Measurements from ENCODE around the gene MRPL54.

The MRPL54 gene

DNA sequence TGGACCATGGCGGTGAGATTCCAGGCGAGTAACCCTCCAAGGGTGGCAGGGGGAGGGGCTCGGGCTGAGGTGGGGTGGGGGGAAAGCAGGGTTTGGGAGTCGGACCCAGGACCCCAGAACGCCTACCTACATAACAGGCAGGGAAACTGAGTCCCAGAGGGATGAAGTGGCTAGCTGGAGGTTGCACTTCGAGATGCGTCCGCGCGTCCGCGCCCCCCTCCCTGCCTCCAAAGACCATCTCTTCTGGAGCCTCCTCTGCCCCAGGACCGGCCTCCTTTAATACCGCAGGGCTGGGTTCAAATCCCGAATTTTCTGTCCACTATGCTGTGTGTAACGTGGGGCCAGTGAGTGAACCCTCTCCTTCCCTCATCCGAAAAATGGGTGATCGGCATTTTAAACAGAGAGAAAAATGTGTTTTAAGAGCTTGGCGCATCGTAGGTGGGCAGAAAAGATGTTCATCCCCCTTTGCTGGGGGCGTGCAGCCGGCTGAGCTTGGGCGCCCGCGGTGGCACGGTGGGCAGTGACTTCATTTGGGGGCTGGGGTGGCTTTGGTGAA is 40.5 kb upstream of the MRPL54 start:
- POLR2A ChIA-PET (ENCODE audit: low non-redundant PET) = no interaction called here
- CTCF ChIA-PET = interaction anchor here (0.6 to 1.0 kb wide), 4 partner anchors 12 to 320 kb away, joined by 3 to 4 read pairs (median 4); no protein-coding TSS in a partner anchor
- no peak overlapping the region for H3K27ac ChIP-seq
- TF ChIP-seq, protein P1, sequence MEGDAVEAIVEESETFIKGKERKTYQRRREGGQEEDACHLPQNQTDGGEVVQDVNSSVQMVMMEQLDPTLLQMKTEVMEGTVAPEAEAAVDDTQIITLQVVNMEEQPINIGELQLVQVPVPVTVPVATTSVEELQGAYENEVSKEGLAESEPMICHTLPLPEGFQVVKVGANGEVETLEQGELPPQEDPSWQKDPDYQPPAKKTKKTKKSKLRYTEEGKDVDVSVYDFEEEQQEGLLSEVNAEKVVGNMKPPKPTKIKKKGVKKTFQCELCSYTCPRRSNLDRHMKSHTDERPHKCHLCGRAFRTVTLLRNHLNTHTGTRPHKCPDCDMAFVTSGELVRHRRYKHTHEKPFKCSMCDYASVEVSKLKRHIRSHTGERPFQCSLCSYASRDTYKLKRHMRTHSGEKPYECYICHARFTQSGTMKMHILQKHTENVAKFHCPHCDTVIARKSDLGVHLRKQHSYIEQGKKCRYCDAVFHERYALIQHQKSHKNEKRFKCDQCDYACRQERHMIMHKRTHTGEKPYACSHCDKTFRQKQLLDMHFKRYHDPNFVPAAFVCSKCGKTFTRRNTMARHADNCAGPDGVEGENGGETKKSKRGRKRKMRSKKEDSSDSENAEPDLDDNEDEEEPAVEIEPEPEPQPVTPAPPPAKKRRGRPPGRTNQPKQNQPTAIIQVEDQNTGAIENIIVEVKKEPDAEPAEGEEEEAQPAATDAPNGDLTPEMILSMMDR (conservative IDR thresholded peaks at IDR 0.05; ENCODE audit: low read depth) = no peak
- no peak for DNase-seq (ENCODE audit: low spot score)

DNA sequence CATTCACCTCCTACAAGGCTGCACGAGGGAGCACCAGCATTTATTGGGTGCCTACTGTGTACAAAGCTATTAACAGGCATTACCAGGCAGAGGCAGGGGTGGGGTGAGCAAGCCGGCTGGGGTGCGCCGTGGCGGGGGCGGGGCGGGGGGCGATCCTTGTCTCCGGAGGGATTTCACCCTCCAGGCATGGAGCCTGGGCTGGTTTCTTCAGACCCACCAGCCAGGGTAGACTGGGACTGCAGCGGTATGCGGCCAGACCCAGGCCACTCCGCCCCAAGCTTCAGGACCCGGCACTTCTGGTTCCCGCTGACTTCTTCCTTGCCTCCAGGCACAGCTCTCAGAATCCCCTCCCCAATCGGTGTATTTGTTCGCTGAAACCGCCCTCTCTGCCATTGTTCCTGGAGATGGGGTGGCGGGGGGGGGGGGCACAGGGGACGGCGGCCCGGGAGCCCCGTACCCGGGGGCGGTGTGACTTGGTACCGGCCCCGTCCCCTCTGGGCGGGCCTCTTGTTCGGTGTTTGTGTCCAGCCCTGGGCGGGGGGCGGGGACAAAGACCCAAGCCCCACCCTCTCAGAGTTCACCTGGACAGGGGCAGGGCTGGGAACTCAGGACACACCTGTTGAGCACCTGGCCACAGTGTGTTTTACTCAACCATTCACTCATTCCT is 39.9 kb upstream of the MRPL54 start:
- CTCF ChIA-PET = interaction anchor here (0.6 to 1.0 kb wide), 3 partner anchors 12 to 66 kb away, joined by 3 to 4 read pairs (median 4); no protein-coding TSS in a partner anchor
- H3K27ac ChIP-seq = no peak overlapping the region
- TF ChIP-seq, protein P1 (conservative IDR thresholded peaks at IDR 0.05; ENCODE audit: low read depth) = no peak
- no peak for DNase-seq (ENCODE audit: low spot score)
- POLR2A ChIA-PET (ENCODE audit: low non-redundant PET) = no interaction called here

DNA sequence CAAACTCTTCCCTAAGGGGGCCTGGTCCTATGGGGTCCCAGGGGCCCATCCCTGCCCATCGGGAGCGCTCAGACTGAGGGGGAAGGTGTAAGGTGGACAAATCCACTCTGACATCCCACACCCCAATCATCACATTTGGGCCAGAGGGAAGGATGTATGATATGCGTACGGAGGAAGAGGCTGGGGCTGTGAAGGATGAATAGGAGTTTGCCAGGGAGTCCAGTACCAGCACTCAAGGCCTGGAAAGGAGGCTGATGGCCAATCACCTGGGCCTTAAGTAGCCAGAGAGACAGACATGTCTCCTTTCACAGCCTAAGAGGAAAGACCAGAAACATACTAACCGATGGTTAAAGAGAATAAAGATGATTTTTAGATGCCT is 39.4 kb upstream of the MRPL54 start:
- no peak overlapping the region for H3K27ac ChIP-seq
- ChIA-PET POLR2A (ENCODE audit: low non-redundant PET) (no interaction called here), CTCF (no interaction called here)
- TF ChIP-seq, protein P1 (conservative IDR thresholded peaks at IDR 0.05; ENCODE audit: low read depth) = no peak
- DNase-seq (ENCODE audit: low spot score) = no peak

DNA sequence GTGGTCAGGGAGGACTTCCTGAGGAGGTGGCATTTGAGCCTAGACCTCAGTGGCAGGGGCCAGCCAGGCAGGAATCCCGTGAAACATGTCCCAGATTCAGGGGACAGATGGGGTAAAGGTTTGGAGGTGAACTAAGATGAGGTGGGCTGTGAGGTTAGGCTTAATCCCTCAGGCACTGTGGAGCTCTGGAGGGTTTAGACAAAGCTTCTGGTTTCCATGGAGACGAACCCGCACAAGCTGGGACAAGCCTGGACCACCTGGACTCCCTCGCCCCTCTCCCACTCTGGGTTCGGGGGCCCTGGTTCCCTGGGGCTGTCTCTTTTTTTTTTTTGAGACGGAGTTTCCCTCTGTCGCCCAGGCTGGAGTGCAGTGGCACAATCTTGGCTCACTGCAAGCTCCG is 38.6 kb upstream of the MRPL54 start:
- POLR2A ChIA-PET (ENCODE audit: low non-redundant PET) = no interaction called here
- CTCF ChIA-PET = no interaction called here
- DNase-seq (ENCODE audit: low spot score) = no peak
- H3K27ac ChIP-seq = no peak overlapping the region
- TF ChIP-seq, protein P1 (conservative IDR thresholded peaks at IDR 0.05; ENCODE audit: low read depth) = no peak

DNA sequence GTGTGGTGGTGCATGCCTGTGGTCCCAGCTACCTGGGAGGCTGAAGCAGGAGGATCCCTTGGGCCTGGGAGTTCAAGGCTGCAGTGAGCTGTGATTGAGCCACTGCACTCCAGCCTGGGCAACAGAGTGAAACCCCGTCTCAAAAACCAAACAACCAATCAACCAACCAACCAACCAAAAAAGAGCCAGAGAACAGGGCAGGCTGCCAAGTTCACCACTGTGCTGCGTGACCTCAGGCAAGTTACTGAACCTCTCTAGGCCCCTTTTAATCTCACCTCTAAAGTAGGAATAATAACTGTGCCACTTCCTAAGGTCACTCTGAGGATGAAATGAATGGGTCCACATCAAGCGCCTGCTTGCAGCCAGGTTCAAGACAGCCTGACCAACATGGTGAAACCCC is 37.4 kb upstream of the MRPL54 start:
- POLR2A ChIA-PET (ENCODE audit: low non-redundant PET) = no interaction called here
- CTCF ChIA-PET = interaction anchor here (0.6 kb wide), 2 partner anchors 124 to 1996 kb away, joined by 3 read pairs; no protein-coding TSS in a partner anchor
- H3K27ac ChIP-seq = no peak overlapping the region
- DNase-seq (ENCODE audit: low spot score) = no peak
- TF ChIP-seq, protein P1 (conservative IDR thresholded peaks at IDR 0.05; ENCODE audit: low read depth) = no peak

DNA sequence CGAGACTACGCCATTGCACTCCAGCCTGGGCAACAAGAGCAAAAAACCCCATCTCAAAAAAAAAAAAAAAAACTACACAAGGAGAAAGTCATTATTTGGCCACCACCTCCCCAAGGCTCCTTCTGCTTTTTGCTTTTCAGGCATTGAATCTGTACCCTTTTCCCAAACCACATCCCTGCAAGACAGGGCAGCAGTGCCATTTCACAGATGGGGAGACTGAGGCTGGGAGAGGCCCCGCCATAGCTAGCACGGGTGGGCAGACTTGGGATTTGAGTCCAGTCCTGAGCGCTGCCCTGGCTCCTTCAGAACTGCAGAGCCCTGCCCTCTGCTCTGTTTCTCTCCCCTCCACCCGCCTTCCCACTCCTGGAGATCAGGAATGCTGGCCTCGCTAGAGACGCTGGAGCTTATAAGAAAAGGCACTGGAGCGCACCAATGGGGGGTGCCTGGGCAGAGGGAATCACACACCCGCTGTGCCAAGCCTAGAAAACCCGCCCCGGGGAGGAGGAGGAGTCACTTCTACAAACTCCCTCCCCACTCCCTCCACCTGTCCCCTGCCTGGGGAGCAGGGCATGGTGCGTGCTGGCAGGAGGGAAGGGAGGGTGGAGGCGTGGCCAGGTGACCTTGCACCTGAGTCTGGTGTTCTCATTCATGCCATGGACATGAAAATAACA is 36.7 kb upstream of the MRPL54 start:
- TF ChIP-seq, protein P1 (conservative IDR thresholded peaks at IDR 0.05; ENCODE audit: low read depth) = no peak
- ChIA-PET POLR2A (ENCODE audit: low non-redundant PET) (no interaction called here), CTCF (no interaction called here)
- H3K27ac ChIP-seq = no peak overlapping the region
- no peak for DNase-seq (ENCODE audit: low spot score)

Data from RWPE1 (cell line).